IgD-negative memory B cell (primary cell): ENCODE data around the gene DXO. TPM values are rescaled to one million over a fixed set of nuclear protein-coding genes. Genes with fewer than 3 reads are reported as not detected.

ENCODE experiments used
- H3K27ac Mint-ChIP-seq, 3 donors: one replicate each; pipeline ENCODE4 v1.8.0; 2020 to 2022; ENCODE audit warnings: mild to moderate bottlenecking in 3 of 3, mixed read lengths in 3 of 3, moderate library complexity in 1 of 3
- H3K27me3 Mint-ChIP-seq: one replicate; pipeline ENCODE4 v1.8.0; 2021; ENCODE audit warnings: mixed read lengths
- H3K36me3 Mint-ChIP-seq: one replicate; pipeline ENCODE4 v1.8.0; 2020; ENCODE audit warnings: mild to moderate bottlenecking, mixed read lengths
- H3K4me1 Mint-ChIP-seq, 3 donors: one replicate each; pipeline ENCODE4 v1.8.0; 2020 to 2022; ENCODE audit warnings: mixed read lengths in 3 of 3, mild to moderate bottlenecking in 1 of 3
- H3K4me3 Mint-ChIP-seq, 4 donors: one replicate each; pipeline ENCODE4 v1.8.0; 2020 to 2022; ENCODE audit warnings: mild to moderate bottlenecking in 4 of 4, mixed read lengths in 4 of 4, moderate library complexity in 3 of 4
- H3K9me3 Mint-ChIP-seq, 3 donors: one replicate each; pipeline ENCODE4 v1.8.0; 2020 to 2021; ENCODE audit warnings: mixed read lengths in 3 of 3, mild to moderate bottlenecking in 1 of 3
- polyA plus RNA-seq: library from polyadenylated mRNA; unstranded; fragments of 300-500 nt; fragmentation: Illumina TruSeq; gene quantifications from one replicate; pipeline ENCODE4 v1.2.3, GENCODE V29; 2021

Gene DXO
- polyA plus RNA-seq, 1 donor from 2014 or later, result 16.2 TPM

DNA sequence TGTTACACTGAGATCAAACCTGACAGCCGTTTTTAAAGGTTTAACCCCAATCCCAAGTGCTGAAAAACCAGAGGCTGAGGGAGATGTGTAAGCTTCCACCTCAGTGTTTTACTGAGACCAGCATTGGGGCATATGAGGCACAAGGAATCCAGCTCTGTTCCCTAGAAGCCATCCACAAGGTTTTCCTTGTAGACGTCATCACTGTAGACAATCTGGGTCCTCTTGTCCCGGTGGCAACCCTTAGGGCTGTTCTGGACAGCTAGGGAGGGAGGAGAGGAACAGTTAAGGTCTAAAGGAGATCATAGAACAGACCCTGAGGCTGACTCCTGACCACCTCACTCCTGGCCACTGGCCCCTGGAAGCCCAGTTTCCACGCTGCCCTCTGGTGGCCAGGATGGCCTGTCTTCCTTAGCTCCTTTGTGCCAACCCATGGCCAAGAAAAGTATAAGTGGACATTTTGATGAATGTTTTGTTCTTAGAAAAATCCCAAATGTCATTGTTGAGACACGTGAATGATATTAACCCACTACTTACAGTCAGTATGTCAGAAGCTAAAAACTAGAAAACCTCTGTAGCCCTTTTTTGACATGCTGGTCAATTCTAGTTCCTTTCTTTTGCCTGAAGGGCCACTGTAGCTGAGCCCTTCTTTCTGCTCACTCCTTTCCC lies 19.7 kb downstream of the DXO start:
- Mint-ChIP-seq H3K27me3 (no peaks in the 10 kb centered on the region), H3K36me3 (peaks cover 4% of the 10 kb centered on the region), H3K9me3 (no peaks in the 10 kb centered on the region), H3K27ac (peak overlapping the region in 1 of 3 donors; percentile 29), H3K4me1 (peaks cover 0 to 2% (median 0%) of the 10 kb centered on the region in 3 donors), H3K4me3 (no peak overlapping the region)

DNA sequence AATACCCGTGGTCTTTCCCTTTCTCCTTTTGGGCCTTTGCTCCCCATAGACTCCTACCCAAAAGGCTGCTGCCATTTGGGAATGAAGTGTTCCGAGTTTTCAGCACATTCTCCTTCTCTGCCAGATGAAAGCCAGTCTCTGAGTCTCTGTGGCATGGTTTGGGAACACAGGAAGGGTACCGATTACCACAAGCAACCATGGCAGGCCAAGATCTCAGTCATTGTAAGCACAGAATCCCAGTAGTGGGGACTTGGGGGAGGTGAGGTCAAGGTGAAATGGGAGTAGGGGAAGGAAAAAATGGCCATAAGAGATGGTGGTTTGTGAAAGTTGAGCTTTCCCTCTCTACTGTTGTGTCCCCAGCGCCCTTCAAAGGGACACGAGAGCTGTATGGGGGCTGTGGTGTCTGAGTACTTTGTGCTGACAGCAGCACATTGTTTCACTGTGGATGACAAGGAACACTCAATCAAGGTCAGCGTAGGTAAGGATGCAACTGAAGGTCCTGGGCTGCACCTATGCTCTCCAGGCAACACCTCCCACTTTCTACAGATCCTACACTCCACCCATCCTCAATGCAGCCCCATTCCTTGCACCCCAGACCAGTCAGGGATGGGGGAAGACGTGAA lies 21.9 kb downstream of the DXO start:
- H3K4me1 Mint-ChIP-seq, result no peaks in the 10 kb centered on the region
- no peak overlapping the region for H3K4me3 Mint-ChIP-seq
- no peak overlapping the region for H3K27ac Mint-ChIP-seq
- H3K36me3 Mint-ChIP-seq, result peaks cover 2% of the 10 kb centered on the region
- H3K9me3 Mint-ChIP-seq, result no peaks in the 10 kb centered on the region
- peaks cover 5% of the 10 kb centered on the region for H3K27me3 Mint-ChIP-seq

DNA sequence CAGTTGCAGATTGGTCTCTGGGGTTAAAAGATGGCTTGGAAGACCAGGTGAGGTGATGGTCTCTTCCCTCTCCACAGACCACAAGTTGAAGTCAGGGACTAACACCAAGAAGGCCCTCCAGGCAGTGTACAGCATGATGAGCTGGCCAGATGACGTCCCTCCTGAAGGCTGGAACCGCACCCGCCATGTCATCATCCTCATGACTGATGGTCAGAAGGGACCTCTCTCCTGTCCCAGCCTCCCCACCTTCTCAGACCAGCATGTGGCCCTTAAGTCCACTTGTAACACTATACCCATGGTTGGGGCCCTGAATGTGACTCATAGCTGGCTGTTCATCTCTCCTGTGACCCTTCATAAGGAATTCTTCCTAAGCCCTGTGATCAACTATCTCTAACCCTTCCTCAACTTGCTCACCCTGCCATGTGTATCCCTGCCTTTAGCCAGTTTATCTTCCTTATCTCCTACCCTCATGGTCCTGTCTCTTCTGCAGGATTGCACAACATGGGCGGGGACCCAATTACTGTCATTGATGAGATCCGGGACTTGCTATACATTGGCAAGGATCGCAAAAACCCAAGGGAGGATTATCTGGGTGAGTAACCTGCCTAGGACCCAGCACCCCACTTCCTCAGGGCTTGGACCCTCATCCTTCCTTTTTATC lies 23.1 kb downstream of the DXO start:
- H3K36me3 Mint-ChIP-seq, result no peaks in the 10 kb centered on the region
- H3K9me3 Mint-ChIP-seq, result no peaks in the 10 kb centered on the region
- H3K4me1 Mint-ChIP-seq, result no peaks in the 10 kb centered on the region
- peak overlapping the region in 2 of 3 donors; percentile 14 to 75 for H3K27ac Mint-ChIP-seq
- H3K27me3 Mint-ChIP-seq, result peaks cover 15% of the 10 kb centered on the region
- no peak overlapping the region for H3K4me3 Mint-ChIP-seq

DNA sequence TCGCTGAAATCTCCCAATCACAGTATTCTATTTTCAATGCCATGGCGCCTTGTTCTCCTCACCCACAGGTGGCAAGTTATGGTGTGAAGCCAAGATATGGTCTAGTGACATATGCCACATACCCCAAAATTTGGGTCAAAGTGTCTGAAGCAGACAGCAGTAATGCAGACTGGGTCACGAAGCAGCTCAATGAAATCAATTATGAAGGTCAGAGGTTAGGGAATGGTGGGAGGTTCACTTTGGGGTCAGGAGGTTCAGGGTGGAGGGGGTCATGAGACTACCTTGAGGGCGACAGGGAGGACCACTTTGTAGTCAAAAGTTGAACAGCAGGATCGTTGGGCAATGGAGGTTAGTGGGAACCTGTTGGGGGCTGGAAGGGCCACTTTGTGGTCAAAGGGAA lies 23.6 kb downstream of the DXO start:
- no peaks in the 10 kb centered on the region for H3K4me1 Mint-ChIP-seq

DNA sequence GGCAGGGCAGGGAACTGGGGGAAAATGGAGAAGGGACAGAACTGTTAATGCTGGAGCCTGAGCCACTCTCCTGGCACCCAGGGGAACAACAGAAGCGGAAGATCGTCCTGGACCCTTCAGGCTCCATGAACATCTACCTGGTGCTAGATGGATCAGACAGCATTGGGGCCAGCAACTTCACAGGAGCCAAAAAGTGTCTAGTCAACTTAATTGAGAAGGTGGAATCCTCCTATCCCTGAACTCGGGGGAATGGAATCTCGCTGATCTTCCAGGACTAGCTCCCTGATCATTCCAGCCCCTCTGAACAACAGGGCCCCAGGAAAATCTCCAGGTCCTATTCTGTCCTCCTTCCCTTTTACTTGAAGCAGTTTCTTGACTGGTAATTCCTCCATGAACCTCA lies 24.1 kb downstream of the DXO start:
- Mint-ChIP-seq H3K36me3 (no peaks in the 10 kb centered on the region), H3K27ac (no peak overlapping the region), H3K4me1 (no peaks in the 10 kb centered on the region), H3K4me3 (no peak overlapping the region), H3K27me3 (peaks cover 17% of the 10 kb centered on the region), H3K9me3 (no peaks in the 10 kb centered on the region)

More for the DNA sequence above, 23.6 kb downstream of the DXO start:
- H3K36me3 Mint-ChIP-seq, result no peaks in the 10 kb centered on the region
- peaks cover 17% of the 10 kb centered on the region for H3K27me3 Mint-ChIP-seq
- no peak overlapping the region for H3K27ac Mint-ChIP-seq
- H3K9me3 Mint-ChIP-seq, result no peaks in the 10 kb centered on the region
- no peak overlapping the region for H3K4me3 Mint-ChIP-seq

DNA sequence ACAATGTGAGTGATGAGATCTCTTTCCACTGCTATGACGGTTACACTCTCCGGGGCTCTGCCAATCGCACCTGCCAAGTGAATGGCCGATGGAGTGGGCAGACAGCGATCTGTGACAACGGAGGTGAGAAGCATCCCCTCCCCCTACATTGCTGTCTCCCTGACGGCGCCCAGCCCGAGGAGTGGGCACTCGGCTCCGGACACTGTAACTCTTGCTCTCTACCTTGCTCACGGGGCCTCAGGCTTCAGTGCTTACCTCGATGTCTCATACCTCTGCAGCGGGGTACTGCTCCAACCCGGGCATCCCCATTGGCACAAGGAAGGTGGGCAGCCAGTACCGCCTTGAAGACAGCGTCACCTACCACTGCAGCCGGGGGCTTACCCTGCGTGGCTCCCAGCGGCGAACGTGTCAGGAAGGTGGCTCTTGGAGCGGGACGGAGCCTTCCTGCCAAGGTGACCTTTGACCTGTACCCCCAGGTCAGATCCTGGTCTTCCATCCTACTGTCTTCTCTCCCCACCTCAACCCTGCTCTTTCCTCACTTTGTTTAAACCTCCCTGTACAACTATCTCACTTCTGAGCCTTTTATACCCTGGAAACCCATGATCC lies 24.8 kb downstream of the DXO start:
- Mint-ChIP-seq H3K4me1 (no peaks in the 10 kb centered on the region), H3K27ac (no peak overlapping the region), H3K36me3 (no peaks in the 10 kb centered on the region), H3K27me3 (peaks cover 24% of the 10 kb centered on the region), H3K9me3 (no peaks in the 10 kb centered on the region), H3K4me3 (no peak overlapping the region)

DNA sequence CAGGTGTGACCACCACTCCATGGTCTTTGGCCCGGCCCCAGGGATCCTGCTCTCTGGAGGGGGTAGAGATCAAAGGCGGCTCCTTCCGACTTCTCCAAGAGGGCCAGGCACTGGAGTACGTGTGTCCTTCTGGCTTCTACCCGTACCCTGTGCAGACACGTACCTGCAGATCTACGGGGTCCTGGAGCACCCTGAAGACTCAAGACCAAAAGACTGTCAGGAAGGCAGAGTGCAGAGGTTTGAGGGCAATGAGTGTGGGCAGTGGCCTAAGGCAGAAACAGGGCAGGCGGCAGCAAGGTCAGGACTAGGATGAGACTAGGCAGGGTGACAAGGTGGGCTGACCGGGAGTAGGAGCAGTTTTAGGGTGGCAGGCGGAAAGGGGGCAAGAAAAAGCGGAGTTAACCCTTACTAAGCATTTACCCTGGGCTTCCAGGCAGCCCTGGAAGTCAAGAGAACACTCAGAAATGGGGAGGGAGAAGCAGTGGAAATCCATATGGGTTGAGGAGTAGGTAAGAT lies 25.5 kb downstream of the DXO start:
- Mint-ChIP-seq H3K4me3 (no peak overlapping the region), H3K9me3 (no peaks in the 10 kb centered on the region), H3K27me3 (peaks cover 26% of the 10 kb centered on the region), H3K27ac (no peak overlapping the region), H3K4me1 (no peaks in the 10 kb centered on the region), H3K36me3 (no peaks in the 10 kb centered on the region)

DNA sequence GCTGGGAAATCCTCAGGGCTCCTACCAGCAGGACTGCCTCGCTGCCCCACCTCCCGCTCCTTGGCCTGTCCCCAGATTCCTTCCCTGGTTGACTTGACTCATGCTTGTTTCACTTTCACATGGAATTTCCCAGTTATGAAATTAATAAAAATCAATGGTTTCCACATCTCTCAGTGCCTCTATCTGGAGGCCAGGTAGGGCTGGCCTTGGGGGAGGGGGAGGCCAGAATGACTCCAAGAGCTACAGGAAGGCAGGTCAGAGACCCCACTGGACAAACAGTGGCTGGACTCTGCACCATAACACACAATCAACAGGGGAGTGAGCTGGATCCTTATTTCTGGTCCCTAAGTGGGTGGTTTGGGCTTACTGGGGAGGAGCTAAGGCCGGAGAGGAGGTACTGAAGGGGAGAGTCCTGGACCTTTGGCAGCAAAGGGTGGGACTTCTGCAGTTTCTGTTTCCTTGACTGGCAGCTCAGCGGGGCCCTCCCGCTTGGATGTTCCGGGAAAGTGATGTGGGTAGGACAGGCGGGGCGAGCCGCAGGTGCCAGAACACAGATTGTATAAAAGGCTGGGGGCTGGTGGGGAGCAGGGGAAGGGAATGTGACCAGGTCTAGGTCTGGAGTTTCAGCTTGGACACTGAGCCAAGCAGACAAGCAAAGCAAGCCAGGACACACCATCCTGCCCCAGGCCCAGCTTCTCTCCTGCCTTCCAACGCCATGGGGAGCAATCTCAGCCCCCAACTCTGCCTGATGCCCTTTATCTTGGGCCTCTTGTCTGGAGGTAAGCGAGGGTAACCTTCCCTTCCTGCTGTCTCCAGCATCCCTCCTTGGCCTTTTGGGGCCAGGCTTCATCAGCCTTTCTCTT lies 26.2 kb downstream of the DXO start, which contains the start of gene CFB:
CFB (plus strand) TSS at position 589 of the 863 bp plus-strand sequence; CDS start at position 716, 127 bp downstream.
- Mint-ChIP-seq H3K4me3 (no peak within 1 kb of the TSS), H3K36me3 (no peaks in the 10 kb centered on the region), H3K27ac (peak within 1 kb of the TSS in 1 of 3 donors; percentile 5), H3K27me3 (peaks cover 26% of the 10 kb centered on the region), H3K9me3 (no peaks in the 10 kb centered on the region), H3K4me1 (no peaks in the 10 kb centered on the region)

DNA sequence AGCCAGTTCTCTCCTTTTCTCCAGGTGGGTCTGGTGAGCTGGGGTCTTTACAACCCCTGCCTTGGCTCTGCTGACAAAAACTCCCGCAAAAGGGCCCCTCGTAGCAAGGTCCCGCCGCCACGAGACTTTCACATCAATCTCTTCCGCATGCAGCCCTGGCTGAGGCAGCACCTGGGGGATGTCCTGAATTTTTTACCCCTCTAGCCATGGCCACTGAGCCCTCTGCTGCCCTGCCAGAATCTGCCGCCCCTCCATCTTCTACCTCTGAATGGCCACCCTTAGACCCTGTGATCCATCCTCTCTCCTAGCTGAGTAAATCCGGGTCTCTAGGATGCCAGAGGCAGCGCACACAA lies 26.8 kb downstream of the DXO start:
- H3K9me3 Mint-ChIP-seq, result no peaks in the 10 kb centered on the region
- H3K27ac Mint-ChIP-seq, result peak overlapping the region in 1 of 3 donors; percentile 5
- H3K4me3 Mint-ChIP-seq, result no peak overlapping the region
- no peaks in the 10 kb centered on the region for H3K36me3 Mint-ChIP-seq
- H3K27me3 Mint-ChIP-seq, result peaks cover 26% of the 10 kb centered on the region
- no peaks in the 10 kb centered on the region for H3K4me1 Mint-ChIP-seq

DNA sequence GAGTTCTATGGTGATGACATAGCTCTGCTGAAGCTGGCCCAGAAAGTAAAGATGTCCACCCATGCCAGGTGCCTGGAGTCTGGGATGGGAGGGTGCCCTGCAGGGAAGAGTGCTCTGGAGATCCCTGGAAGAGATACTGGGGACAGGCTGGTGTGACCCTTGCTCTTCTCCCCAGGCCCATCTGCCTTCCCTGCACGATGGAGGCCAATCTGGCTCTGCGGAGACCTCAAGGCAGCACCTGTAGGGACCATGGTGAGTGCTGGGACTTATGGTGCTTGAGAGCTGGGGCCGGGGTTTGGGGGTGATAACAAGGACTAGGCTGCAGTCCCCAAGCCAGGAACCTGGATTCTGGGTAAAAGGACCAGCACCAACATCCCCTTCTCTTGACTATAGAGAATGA lies 28.2 kb downstream of the DXO start:
- Mint-ChIP-seq H3K36me3 (no peaks in the 10 kb centered on the region), H3K4me1 (no peaks in the 10 kb centered on the region), H3K27me3 (peaks cover 26% of the 10 kb centered on the region), H3K4me3 (no peak overlapping the region), H3K27ac (no peak overlapping the region), H3K9me3 (no peaks in the 10 kb centered on the region)

DNA sequence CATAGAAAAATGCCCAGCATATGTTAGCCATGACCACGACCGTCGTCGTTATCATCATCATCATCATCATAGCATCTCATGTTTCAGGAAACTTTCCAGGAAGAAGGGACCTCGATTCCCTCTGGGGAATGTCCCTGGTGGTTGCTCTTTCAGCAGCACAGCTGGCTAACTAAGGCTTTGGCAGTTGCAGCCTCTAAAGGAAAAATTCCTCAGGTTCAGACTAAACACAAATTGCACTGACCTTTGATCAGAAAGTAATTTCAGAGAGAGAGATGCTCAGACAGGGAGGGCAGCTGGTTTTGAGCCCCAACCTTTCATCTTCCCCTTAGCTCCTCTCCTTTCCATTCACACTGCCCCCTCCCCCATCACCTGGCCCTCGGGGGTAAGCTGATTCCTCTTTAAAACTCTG lies 31.7 kb downstream of the DXO start:
- no peaks in the 10 kb centered on the region for H3K4me1 Mint-ChIP-seq
- no peaks in the 10 kb centered on the region for H3K9me3 Mint-ChIP-seq
- H3K36me3 Mint-ChIP-seq, result no peaks in the 10 kb centered on the region

DNA sequence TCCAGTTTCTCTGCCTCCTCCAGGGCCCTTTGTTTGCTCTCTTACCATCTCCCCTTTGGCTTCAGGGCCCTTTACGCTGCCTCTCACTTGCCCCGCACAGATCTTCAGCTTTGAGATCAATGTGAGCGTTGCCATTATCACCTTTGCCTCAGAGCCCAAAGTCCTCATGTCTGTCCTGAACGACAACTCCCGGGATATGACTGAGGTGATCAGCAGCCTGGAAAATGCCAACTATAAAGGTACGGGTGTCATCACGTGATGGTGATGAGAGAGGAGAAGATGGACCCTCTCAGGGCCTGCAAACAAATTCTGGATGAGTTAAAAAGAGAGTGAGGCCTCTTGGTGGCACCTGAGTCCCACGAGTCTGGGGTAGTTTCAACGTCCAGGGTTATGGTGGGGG lies 36.1 kb downstream of the DXO start:
- H3K4me1 Mint-ChIP-seq, result no peaks in the 10 kb centered on the region
- no peak overlapping the region for H3K27ac Mint-ChIP-seq
- no peak overlapping the region for H3K4me3 Mint-ChIP-seq
- no peaks in the 10 kb centered on the region for H3K9me3 Mint-ChIP-seq
- peaks cover 4% of the 10 kb centered on the region for H3K27me3 Mint-ChIP-seq
- H3K36me3 Mint-ChIP-seq, result no peaks in the 10 kb centered on the region

More for the DNA sequence above, 31.7 kb downstream of the DXO start:
- Mint-ChIP-seq H3K27ac (no peak overlapping the region), H3K27me3 (peaks cover 23% of the 10 kb centered on the region), H3K4me3 (no peak overlapping the region)

DNA sequence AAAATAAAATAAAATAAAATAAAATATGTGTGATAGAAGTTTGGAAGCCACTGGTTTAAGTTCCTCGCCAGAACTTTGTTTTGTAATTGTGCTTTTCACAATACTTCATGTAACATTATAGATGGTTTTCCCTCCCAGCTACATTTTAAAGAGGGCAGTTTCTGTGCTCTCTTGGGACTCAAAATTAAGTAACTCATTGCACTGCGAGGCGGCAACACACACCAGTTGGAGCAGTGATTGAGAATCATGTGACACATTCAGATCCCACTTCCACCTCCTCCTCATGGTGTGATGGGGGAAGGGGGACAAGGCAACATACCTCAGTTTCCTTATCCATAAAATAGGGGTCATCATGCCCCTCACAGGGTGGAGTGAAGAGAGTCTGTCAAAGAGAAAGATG lies 36.9 kb downstream of the DXO start:
- Mint-ChIP-seq H3K27me3 (peaks cover 4% of the 10 kb centered on the region), H3K9me3 (no peaks in the 10 kb centered on the region), H3K4me3 (no peak overlapping the region), H3K4me1 (no peaks in the 10 kb centered on the region), H3K36me3 (no peaks in the 10 kb centered on the region), H3K27ac (no peak overlapping the region)

DNA sequence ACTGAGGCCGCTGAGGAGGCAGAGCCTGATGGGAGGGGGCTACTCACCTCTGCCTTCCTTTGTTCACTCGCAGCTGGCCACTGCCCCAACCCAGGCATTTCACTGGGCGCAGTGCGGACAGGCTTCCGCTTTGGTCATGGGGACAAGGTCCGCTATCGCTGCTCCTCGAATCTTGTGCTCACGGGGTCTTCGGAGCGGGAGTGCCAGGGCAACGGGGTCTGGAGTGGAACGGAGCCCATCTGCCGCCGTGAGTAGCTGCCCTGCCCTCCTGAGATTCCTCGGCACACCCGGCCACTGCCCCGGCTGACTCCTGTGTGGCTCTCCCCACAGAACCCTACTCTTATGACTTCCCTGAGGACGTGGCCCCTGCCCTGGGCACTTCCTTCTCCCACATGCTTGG lies 38.4 kb downstream of the DXO start:
- no peak overlapping the region for H3K4me3 Mint-ChIP-seq
- no peak overlapping the region for H3K27ac Mint-ChIP-seq

More for the DNA sequence above, 38.4 kb downstream of the DXO start:
- Mint-ChIP-seq H3K36me3 (no peaks in the 10 kb centered on the region), H3K9me3 (no peaks in the 10 kb centered on the region), H3K4me1 (no peaks in the 10 kb centered on the region), H3K27me3 (peaks cover 4% of the 10 kb centered on the region)
